ENCODE data around the gene RASGRP3.

RASGRP3 gene

DNA sequence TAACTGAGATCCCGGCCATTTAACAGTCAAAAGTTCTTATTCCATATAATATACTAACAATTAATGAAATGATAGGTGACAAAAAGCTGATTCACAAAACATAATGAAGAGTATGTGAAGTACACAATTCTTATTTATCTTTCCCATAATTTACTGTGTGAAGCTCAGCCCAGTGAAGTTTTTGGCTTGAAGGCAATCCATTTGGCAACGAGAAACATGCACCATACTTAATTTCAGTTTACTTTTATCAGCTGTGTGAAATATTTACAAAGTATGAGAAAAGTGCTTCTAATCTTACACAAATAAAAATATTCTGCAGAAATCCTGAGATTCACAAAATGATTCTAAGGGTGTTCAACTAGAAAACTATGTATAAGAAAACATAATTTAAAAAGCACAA is 110.3 kb downstream of the RASGRP3 start:
- no peak for DNase-seq

DNA sequence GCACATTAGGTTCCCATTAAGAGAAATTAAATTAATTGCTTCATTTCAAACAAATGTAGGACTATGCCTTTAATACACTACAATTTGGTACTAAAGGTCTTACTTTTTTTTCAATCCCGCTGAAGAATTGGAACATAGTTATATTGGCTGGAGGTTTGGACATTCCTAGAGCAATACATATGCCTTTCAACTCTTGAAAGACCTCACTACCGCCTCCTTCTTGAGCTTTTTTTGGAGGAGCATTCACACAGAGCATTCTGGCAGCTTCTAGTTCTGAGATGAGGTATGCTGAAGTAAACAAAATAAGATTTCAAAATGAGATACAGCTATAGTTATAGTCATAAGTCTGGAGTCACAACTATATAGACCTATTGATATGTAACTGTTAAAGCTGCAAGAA is 111.8 kb downstream of the RASGRP3 start:
- DNase-seq, result no peak

DNA sequence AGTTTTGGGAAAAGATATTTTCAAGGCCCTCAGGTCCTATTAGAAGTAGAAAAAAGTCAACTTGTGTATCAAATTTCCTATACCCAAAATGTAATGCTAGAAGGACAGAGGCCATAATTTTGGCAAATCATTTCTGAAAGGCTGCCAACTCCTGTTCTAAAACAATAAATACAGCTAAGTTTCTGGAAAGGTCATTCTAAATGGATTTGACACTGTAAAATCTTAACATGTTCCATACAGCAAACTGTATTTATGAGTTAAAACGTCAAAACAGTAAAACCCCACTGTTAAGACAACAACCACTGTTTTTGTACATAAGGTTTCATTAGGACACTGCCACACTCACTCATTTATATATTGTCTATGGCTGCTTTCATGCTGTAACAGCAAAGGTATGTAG is 113.0 kb downstream of the RASGRP3 start:
- DNase-seq, result no peak

DNA sequence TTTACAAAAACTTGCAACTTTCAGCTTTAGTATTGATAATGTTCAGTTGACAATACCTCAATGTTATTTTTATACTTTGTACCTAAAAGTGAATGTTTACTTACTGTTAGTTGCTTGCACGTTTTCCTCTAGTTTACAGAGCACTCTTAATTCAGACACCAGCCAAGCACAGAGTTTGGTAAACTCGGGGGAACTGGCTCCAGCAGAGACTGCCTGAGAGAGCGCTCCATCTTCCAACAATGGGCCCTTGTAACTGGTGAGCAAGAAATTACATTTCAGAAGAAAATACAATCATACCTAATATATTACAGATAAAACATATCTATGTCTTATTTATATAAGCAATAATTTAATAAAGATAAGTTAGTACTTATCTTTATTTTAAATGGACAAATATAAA is 118.9 kb downstream of the RASGRP3 start:
- DNase-seq, result no peak

DNA sequence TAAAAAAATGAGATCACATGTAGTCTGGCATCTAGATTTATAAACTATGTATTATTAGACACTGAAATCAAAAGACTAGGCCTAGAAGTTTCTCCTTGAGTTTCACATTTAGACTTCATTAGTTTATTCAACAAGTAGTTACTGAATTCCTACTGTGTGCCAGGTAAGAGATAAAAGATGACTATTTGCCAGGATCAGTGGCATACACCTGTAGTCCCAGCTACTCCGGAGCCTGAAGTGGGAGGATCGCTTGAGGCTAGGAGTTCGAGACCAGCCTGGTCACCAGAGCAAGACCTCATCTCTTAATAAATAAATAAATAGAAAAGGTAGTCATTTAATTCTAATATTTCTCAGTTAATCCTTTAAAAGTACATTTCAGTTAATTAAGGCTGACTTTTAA is 120.6 kb downstream of the RASGRP3 start:
- no peak for DNase-seq

DNA sequence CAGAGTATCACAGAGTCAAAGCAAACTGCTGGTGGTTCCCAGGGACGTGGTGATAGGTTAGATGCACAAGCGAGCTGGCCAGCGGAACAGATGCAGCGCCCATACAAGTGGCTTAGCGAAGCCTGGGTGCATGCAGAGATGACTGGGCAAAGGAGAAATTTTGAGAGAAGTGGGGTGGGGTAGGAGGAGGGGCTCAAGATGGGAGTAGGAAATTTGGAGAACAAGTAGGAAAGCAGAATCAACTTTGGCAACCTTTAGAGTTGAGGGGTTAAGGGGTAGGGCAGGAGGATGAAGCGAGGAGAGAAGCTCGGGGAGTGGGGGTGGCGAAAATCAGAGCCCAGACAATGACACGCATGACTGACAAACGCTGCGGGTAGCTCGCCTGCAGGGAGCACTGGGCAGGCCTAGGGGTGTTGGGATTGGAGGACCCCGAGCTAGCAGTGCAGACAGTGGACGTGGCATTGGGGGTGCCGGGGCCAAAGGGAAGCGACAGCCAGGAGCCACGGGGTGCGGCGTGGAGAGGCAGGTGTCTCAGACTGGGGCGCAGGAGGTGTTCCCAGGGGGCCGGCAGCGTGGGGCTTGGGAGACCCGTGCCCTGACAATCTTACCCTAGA is 122.2 kb downstream of the RASGRP3 start:
- DNase-seq, result peak in 1 of 2 experiments; percentile 29

DNA sequence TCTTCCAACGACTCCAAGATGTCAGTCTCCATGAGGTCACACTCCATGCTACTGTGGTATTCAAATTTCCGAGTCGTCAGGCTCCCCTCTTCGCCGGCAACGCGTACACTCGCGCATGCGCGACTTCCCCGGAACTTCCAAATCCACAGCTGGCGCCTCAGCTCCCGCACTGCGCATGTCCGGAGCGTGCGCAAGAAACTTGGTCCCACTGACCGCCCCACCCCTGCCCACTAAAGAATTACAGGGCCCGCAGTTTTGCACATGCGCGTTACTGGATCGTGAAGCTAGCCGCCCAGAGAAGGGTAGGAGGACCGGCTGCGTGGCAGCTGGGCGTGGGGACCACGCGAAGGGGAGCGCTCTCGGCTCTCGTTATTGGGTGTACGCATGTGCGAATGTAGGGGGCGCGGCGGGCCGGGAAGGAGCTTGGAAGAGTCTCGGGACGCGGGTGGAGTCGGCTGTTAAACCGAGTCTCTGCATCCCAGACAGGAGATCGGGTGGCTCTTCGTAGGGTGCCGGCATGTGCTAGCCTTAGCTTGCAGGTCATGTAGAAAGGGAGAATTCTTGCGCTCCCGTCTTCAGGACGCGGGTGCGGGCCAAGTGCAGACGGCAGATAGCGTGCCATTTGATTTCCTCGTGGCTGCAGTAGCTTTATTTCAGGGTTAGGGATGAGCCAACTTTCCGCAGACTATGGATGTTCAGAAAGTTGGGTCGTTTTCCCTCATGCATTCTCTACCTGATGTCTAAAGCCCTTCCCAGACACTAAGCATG is 122.9 kb downstream of the RASGRP3 start, which contains the start of gene FAM98A:
FAM98A (minus strand) TSS at position 125 of the 768 bp plus-strand sequence; CDS start at position 47, 78 bp downstream.
- DNase-seq, result peak; percentile 99

DNA sequence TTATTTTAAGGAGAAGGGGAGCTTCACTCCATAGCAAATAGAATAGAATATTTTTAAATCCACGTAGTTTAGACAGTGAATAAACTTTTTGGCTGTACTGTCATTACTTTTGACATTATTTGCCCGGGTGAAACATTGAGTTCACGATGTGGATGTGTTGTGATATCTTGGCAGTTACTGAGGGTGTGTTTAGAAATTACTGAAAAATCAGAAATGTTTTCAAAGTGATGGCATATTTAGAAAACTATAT is 123.4 kb downstream of the RASGRP3 start:
- no peak for DNase-seq

DNA sequence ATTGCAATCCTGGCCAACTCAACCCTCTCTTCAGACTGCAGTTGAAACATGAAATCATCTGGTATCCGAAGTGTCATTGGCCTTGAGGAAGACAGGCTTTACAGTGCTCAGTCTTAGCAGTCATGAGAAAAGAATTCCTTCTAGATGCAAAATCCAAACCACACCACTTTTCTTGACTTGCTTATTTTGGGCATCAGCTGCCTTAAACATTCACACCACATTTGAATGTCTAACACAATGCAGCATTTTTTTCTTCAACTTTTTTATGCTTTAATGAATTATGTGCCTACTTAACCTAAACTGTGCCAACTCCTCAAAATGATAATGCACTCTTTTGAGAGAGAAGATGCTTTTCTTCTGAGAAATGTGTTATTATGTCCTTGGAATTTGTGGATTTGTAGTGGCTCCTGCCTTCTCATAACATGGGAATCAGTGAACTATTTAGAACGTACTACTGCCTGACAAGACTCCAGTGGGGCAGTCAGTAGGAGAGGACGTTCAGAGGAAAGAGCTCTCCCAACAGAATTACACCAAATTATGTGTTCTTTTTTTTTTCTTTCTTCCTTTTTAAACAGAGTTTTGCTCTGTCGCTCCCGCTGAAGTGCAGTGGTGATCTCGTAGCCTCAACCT is 125.9 kb downstream of the RASGRP3 start:
- DNase-seq, result no peak

DNA sequence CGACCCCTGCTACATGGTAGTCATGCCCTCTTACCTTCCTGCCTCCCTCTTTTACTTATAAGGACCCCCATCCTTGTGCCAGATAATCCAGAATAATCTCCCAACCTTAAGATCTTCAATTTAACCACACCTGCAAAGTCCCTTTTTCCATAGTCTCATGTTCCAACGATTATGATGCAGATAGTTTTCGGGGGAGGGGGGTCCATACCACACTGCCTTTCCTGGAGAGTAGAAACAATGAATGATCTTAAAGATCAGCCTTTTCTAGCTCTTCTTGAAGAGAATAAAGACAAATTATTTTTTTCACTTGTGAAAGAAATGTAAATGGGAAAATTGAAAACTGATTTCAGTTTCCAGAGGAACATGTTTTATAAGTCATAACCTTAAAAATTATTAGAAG is 127.0 kb downstream of the RASGRP3 start:
- no peak for DNase-seq

DNA sequence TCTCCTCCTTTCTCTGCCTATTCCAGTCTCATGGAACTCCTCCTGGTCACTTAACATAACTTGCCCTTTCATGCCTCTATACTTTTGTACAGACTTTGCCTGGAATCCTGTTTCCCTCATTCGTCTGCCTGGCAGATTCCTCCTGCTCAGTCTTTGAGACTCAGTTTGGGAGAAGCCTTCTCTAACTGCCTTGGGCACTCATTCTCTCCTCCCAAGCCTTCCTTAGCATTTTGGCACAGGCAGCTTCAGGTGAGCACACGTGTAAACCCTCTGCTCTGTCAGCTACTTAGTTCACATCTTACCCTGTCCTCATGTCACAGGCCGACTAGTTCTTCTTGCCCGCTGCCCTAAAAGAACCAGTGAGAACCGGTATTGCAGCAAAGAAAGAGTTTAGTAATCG is 128.6 kb downstream of the RASGRP3 start:
- DNase-seq, result no peak

DNA sequence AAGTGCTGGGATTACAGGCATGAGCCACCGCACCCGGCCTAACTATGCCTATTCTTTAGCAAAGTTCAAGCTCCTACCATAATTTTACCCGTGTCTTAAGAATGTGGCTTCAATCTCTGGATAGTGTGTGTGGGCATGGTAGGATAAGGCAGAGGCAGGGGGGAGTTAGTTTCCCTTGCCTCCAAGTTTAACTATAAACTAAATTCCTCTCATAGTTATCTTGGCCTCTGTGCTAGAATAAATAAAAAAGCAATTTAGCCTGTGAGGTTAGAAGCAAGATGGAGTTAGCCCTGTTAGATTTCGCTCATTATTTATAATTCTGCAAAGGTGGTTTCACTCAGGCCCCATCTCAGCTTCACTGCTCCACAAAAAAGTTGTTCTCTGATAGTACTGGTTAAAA is 129.7 kb downstream of the RASGRP3 start:
- no peak for DNase-seq

DNA sequence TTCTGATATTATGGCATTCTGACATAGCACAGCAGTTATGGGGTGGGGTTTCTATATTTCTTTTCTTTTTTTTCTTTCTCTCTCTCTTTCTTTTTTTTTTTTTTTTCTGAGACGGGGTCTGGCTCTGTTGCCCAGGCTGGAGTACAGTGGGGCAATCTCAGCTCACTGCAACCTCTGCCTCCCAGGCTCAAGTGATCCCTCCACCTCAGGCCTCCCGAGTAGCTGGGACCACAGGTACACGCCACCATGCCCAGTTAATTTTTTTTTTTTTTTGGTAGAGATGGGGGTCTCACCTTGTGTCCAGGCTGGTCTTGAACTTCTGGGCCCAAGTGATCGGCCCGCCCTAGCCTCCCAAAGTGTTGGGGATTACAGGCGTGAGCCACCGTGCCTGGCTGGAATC is 130.2 kb downstream of the RASGRP3 start:
- no peak for DNase-seq

DNA sequence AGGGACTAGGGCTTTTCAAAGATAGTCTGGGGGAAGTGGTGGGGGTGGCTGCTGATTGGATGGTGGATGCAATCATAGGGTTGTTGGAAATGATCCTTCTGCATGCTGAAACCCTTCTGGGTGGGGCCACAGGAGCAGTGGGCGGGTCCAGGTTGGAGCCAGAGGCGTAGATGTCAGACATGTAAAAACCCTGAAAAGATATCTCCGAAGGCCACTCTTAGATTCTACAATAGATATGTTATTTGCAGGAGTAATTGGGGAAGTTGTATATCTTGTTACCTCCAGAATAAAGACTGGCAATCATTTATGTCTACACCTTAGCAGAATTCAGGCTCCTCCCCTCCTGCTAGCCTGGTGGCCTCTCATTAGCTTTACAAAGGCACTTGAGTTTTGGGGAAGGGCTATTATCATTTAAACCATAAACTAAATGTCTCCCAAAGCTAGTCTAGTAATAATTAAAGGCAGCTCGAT is 130.8 kb downstream of the RASGRP3 start:
- DNase-seq, result no peak

DNA sequence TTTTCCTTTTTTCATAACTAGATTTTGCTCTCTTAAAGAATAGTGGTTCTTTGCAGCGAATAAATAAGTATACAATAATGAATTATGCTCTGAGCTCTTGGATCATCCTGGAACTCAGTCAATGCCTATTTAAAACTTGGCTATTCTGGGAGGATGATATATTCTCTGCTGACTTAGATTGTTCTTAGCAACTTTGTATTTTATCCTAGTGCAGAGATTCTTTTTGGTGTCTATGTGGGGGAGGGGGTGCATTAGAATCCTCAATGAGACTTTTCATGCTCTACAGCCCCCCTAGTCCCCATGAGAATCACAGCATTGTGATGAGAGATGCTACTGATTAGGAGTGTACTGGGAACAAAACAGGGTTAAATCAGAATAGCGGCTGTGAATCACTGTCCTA is 131.5 kb downstream of the RASGRP3 start:
- no peak for DNase-seq

DNA sequence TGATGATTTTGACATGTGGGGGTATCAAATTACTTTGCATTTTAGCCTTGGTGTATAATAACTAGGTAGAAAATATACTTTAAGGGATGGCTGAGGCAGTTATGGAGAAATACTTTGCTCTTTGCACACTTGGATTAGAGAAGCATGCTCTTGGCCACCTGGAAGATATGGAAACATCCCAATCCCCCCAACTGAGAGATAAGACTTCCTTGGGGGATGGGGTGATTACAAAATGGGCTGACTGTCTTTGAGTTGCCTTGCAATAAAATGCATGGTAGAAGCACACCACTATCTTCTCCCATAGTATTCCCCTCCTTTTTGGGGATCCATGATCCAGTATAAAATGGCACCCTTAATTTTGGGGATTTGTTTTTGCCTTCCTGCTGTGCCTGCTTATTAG is 137.7 kb downstream of the RASGRP3 start:
- DNase-seq, result no peak

All from SW 1271 (cell line).